HepG2 (cell line): ENCODE data around the gene CCDC116. TPM values are rescaled to one million over a fixed set of nuclear protein-coding genes. Genes with fewer than 3 reads are reported as not detected.

Experiments
- AKAP8 ChIP-seq: sonication (generic); formaldehyde crosslinking; IDR thresholded peaks from 2 replicates; pipeline ENCODE4 v1.5.1; 2020; ENCODE audit warnings: mild to moderate bottlenecking, missing genetic modification reagents
- CREB1 ChIP-seq, 2 experiments: fragments of 450-650 bp in 1 of 2; IDR thresholded peaks; 2 replicates each; pipeline ENCODE4 v1.6.1; 2016 to 2017; ENCODE audit warnings: control low read depth in 1 of 2, mild to moderate bottlenecking in 1 of 2, missing compliant biosample characterization in 1 of 2, missing genetic modification characterization in 1 of 2
- GABPA ChIP-seq, 2 experiments: IDR thresholded peaks; 2 replicates each; pipeline ENCODE4 v1.6.1; 2011 to 2016; ENCODE audit warnings: low read depth in 2 of 2, low read length in 1 of 2, missing biosample characterization in 1 of 2, missing genetic modification characterization in 1 of 2
- HDAC6 ChIP-seq: fragments of 200-600 bp; sonication (generic); IDR thresholded peaks from 2 replicates; pipeline ENCODE4 v1.7.0; 2017; ENCODE audit warnings: mild to moderate bottlenecking, antibody characterized with exemption, low read length, low read depth
- KLF11 ChIP-seq: IDR thresholded peaks from 2 replicates; pipeline ENCODE4 v1.6.1; 2016; ENCODE audit warnings: missing compliant biosample characterization
- KLF12 ChIP-seq: sonication (generic); formaldehyde crosslinking; IDR thresholded peaks from 2 replicates; pipeline ENCODE4 v1.4.0; 2020; ENCODE audit warnings: missing genetic modification reagents, borderline replicate concordance
- NBN ChIP-seq: fragments of 450-650 bp; conservative IDR thresholded peaks from 2 replicates; pipeline ENCODE4 v1.6.1; 2017
- NCOA5 ChIP-seq: sonication (generic); formaldehyde crosslinking; IDR thresholded peaks from 2 replicates; pipeline ENCODE4 v1.4.0; 2020; ENCODE audit warnings: missing genetic modification reagents
- NR1H2 ChIP-seq: sonication (generic); formaldehyde crosslinking; IDR thresholded peaks from 2 replicates; pipeline ENCODE4 v1.8.1; 2022; ENCODE audit warnings: low read depth, missing genetic modification reagents, borderline replicate concordance
- SIX4 ChIP-seq: sonication (generic); formaldehyde crosslinking; IDR thresholded peaks from 2 replicates; pipeline ENCODE4 v1.4.0; 2020; ENCODE audit warnings: missing genetic modification reagents
- THYN1 ChIP-seq: sonication (generic); formaldehyde crosslinking; IDR thresholded peaks from 2 replicates; pipeline ENCODE4 v1.8.1; 2023; ENCODE audit warnings: low read depth, mild to moderate bottlenecking, moderate library complexity, missing genetic modification reagents, borderline replicate concordance
- YEATS4 ChIP-seq: sonication (generic); formaldehyde crosslinking; IDR thresholded peaks from 2 replicates; pipeline ENCODE4 v1.4.0; 2020; ENCODE audit warnings: missing genetic modification reagents, borderline replicate concordance
- ZNF274 ChIP-seq: sonication (generic); formaldehyde crosslinking; IDR thresholded peaks from 2 replicates; pipeline ENCODE4 v1.5.1; 2020; ENCODE audit warnings: mild to moderate bottlenecking, missing genetic modification reagents
- ZNF30 ChIP-seq: sonication (generic); formaldehyde crosslinking; IDR thresholded peaks from 2 replicates; pipeline ENCODE4 v1.5.0; 2020; ENCODE audit warnings: mild to moderate bottlenecking, missing genetic modification reagents
- ZNF383 ChIP-seq: sonication (generic); formaldehyde crosslinking; IDR thresholded peaks from 2 replicates; pipeline ENCODE4 v1.4.0; 2020; ENCODE audit warnings: missing genetic modification reagents, mild to moderate bottlenecking, borderline replicate concordance
- ZNF879 ChIP-seq: sonication (generic); formaldehyde crosslinking; IDR thresholded peaks from 2 replicates; pipeline ENCODE4 v1.8.1; 2023; ENCODE audit warnings: missing genetic modification reagents
- polyA plus RNA-seq, 8 experiments: library from polyadenylated mRNA; depleted of rRNA in 3 of 8; stranded (reverse) in 7 of 8; unstranded in 1 of 8; fragments of >200 nt; fragmentation: Illumina TruSeq in 4 of 8; extraction: Trizol in 4 of 8; gene quantifications; 2 replicates each; pipeline versions ENCODE4 v1.2.1 to v1.2.3, GENCODE V29; 2011 to 2016; ENCODE audit warnings: low read depth in 4 of 8, missing spikeins in 1 of 8, mixed read lengths in 1 of 8; ENCODE audit not compliant: insufficient read depth in 1 of 8
- total RNA-seq, 5 experiments: library from RNA; depleted of rRNA; stranded (reverse); fragments of >200 nt; fragmentation: Illumina TruSeq; extraction: Trizol; gene quantifications; 2 replicates each; pipeline ENCODE4 v1.2.3, GENCODE V29; 2016; ENCODE audit warnings: low read depth in 1 of 5
- TF ChIP-seq, protein P1 (sequence below): sonication (generic); formaldehyde crosslinking; IDR thresholded peaks from 2 replicates; pipeline ENCODE4 v1.5.0; 2020; ENCODE audit warnings: mild to moderate bottlenecking, low read depth, missing genetic modification reagents, borderline replicate concordance
- TF ChIP-seq, protein P2 (sequence below): sonication (generic); formaldehyde crosslinking; IDR thresholded peaks from 2 replicates; pipeline ENCODE4 v1.8.1; 2023; ENCODE audit warnings: missing genetic modification reagents, mild to moderate bottlenecking, borderline replicate concordance
- TF ChIP-seq, protein P3 (sequence below): sonication (generic); formaldehyde crosslinking; IDR thresholded peaks from 2 replicates; pipeline ENCODE4 v1.4.0; 2020; ENCODE audit warnings: missing genetic modification reagents
- TF ChIP-seq, protein P4 (sequence below): IDR thresholded peaks from 2 replicates; pipeline ENCODE4 v1.6.1; 2016

The CCDC116 gene
- total and polyA plus RNA-seq, 2 of the 13 experiments (the other 11 are each of a cell fraction or from before 2014, with no cell fraction given), result 0.15 to 0.33 TPM

DNA sequence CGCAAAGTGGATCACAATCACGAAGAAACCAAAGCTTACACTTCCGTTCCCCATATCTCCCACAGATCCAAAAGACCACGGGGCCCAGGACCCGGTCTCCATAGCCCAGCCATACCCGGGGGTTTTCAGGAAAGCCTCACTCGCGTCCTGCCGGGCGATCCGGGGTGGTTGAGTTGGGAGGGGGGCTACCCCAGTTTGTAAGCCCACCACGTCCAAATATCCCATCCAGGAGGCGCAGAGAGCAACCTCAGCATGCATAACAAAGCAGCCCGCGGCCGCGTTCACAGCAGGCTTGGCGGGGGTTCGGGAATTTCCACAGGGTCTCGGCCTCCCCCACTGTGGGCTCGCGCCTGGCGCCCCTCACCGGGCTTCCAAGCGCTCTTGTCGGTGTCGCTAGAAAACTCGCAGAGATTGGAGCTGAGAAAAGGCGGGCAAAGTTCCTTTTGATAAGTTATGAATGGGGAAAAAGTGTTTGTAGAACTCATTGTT lies 19.0 kb downstream of the CCDC116 start (continued):
- TF ChIP-seq ZNF274 (CRISPR knock-in tag) (no peak), GABPA (IDR thresholded peaks at IDR 0.05; ENCODE audit: low read depth, low read length) (no peak), GABPA (CRISPR knock-in tag; IDR thresholded peaks at IDR 0.05; ENCODE audit: low read depth) (no peak; the same call in 1 of the 2 replicates), CREB1 (IDR thresholded peaks at IDR 0.05) (no peak), CREB1 (CRISPR knock-in tag; IDR thresholded peaks at IDR 0.05) (no peak), KLF11 (CRISPR knock-in tag) (no peak), ZNF30 (CRISPR knock-in tag) (no peak), YEATS4 (CRISPR knock-in tag) (no peak), NR1H2 (CRISPR knock-in tag) (no peak), SIX4 (CRISPR knock-in tag) (no peak), ZNF879 (CRISPR knock-in tag) (no peak), HDAC6 (no peak), AKAP8 (CRISPR knock-in tag) (no peak), NCOA5 (CRISPR knock-in tag) (no peak), ZNF383 (CRISPR knock-in tag) (no peak), KLF12 (no peak), THYN1 (CRISPR knock-in tag) (no peak), NBN (no peak)
- TF ChIP-seq, protein P1, sequence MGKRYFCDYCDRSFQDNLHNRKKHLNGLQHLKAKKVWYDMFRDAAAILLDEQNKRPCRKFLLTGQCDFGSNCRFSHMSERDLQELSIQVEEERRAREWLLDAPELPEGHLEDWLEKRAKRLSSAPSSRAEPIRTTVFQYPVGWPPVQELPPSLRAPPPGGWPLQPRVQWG, result no peak
- TF ChIP-seq, protein P2, sequence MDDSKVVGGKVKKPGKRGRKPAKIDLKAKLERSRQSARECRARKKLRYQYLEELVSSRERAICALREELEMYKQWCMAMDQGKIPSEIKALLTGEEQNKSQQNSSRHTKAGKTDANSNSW (CRISPR knock-in tag), result no peak
- TF ChIP-seq, protein P3, sequence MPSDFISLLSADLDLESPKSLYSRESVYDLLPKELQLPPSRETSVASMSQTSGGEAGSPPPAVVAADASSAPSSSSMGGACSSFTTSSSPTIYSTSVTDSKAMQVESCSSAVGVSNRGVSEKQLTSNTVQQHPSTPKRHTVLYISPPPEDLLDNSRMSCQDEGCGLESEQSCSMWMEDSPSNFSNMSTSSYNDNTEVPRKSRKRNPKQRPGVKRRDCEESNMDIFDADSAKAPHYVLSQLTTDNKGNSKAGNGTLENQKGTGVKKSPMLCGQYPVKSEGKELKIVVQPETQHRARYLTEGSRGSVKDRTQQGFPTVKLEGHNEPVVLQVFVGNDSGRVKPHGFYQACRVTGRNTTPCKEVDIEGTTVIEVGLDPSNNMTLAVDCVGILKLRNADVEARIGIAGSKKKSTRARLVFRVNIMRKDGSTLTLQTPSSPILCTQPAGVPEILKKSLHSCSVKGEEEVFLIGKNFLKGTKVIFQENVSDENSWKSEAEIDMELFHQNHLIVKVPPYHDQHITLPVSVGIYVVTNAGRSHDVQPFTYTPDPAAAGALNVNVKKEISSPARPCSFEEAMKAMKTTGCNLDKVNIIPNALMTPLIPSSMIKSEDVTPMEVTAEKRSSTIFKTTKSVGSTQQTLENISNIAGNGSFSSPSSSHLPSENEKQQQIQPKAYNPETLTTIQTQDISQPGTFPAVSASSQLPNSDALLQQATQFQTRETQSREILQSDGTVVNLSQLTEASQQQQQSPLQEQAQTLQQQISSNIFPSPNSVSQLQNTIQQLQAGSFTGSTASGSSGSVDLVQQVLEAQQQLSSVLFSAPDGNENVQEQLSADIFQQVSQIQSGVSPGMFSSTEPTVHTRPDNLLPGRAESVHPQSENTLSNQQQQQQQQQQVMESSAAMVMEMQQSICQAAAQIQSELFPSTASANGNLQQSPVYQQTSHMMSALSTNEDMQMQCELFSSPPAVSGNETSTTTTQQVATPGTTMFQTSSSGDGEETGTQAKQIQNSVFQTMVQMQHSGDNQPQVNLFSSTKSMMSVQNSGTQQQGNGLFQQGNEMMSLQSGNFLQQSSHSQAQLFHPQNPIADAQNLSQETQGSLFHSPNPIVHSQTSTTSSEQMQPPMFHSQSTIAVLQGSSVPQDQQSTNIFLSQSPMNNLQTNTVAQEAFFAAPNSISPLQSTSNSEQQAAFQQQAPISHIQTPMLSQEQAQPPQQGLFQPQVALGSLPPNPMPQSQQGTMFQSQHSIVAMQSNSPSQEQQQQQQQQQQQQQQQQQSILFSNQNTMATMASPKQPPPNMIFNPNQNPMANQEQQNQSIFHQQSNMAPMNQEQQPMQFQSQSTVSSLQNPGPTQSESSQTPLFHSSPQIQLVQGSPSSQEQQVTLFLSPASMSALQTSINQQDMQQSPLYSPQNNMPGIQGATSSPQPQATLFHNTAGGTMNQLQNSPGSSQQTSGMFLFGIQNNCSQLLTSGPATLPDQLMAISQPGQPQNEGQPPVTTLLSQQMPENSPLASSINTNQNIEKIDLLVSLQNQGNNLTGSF, result no peak
- TF ChIP-seq, protein P4, sequence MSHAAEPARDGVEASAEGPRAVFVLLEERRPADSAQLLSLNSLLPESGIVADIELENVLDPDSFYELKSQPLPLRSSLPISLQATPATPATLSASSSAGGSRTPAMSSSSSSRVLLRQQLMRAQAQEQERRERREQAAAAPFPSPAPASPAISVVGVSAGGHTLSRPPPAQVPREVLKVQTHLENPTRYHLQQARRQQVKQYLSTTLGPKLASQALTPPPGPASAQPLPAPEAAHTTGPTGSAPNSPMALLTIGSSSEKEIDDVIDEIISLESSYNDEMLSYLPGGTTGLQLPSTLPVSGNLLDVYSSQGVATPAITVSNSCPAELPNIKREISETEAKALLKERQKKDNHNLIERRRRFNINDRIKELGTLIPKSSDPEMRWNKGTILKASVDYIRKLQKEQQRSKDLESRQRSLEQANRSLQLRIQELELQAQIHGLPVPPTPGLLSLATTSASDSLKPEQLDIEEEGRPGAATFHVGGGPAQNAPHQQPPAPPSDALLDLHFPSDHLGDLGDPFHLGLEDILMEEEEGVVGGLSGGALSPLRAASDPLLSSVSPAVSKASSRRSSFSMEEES (CRISPR knock-in tag), result no peak
